CD14-positive monocyte (primary cell): ENCODE data around the gene UBR2. TPM values are rescaled to one million over a fixed set of nuclear protein-coding genes. Genes with fewer than 3 reads are reported as not detected.

Experiments used
- DNase-seq, 3 donors: peaks; one replicate each; pipeline ENCODE4 v3.0.0-alpha.2; 2011 to 2022
- H2AFZ ChIP-seq: 2 replicates; pipeline ENCODE4 v1.6.0; 2012; ENCODE audit warnings: mild to moderate bottlenecking, low read depth, low read length, inconsistent platforms; ENCODE audit not compliant: insufficient read depth, poor library complexity, severe bottlenecking
- H3K27ac ChIP-seq, 2 donors: 1 replicate in 1 of 2; 2 replicates in 1 of 2; pipeline ENCODE4 v1.5.1; 2012 to 2013; ENCODE audit warnings: low read length in 2 of 2, control low read depth in 1 of 2, inconsistent platforms in 1 of 2, low read depth in 1 of 2, mild to moderate bottlenecking in 1 of 2
- H3K27me3 ChIP-seq, 2 donors: one replicate each; pipeline versions ENCODE4 v1.6.0 to v1.6.1; 2011 to 2013; ENCODE audit warnings: low read length in 2 of 2; ENCODE audit not compliant: control insufficient read depth in 2 of 2, insufficient read depth in 2 of 2
- H3K36me3 ChIP-seq, 2 donors: replicated peaks in 1 of 2; 1 replicate in 1 of 2; 2 replicates in 1 of 2; pipeline versions ENCODE4 v1.5.1 to v1.6.1; 2012 to 2013; ENCODE audit warnings: low read length in 2 of 2, control low read depth in 1 of 2, inconsistent platforms in 1 of 2, mild to moderate bottlenecking in 1 of 2; ENCODE audit not compliant: insufficient read depth in 2 of 2, control insufficient read depth in 1 of 2
- H3K4me1 ChIP-seq, 2 donors: 1 replicate in 1 of 2; 2 replicates in 1 of 2; pipeline versions ENCODE4 v1.5.1 to v1.6.1; 2012 to 2013; ENCODE audit warnings: low read length in 2 of 2, control low read depth in 1 of 2, inconsistent platforms in 1 of 2, mild to moderate bottlenecking in 1 of 2, moderate library complexity in 1 of 2; ENCODE audit not compliant: insufficient read depth in 2 of 2, control insufficient read depth in 1 of 2
- H3K4me2 ChIP-seq: replicated peaks from 2 replicates; pipeline ENCODE3; 2012; ENCODE audit warnings: low read length, moderate library complexity, mild to moderate bottlenecking; ENCODE audit not compliant: poor library complexity, severe bottlenecking; ENCODE audit errors: extremely low read depth
- H3K4me3 ChIP-seq, 3 experiments: fragments of 200-600 bp in 1 of 3; sonication (generic) in 1 of 3; replicated peaks in 1 of 3; 1 replicate in 2 of 3; 2 replicates in 1 of 3; pipeline ENCODE4 v1.5.1; 2011 to 2013; ENCODE audit warnings: low read length in 3 of 3, mild to moderate bottlenecking in 3 of 3, control low read depth in 2 of 3, low read depth in 2 of 3, inconsistent platforms in 1 of 3, moderate library complexity in 1 of 3
- H3K79me2 ChIP-seq: 2 replicates; pipeline ENCODE4 v1.6.0; 2012; ENCODE audit warnings: mild to moderate bottlenecking, control low read depth, inconsistent platforms, low read length, moderate library complexity; ENCODE audit not compliant: insufficient read depth
- H3K9ac ChIP-seq: 2 replicates; pipeline ENCODE4 v1.6.0; 2017; ENCODE audit warnings: low read length, mild to moderate bottlenecking; ENCODE audit not compliant: insufficient read depth, poor library complexity, severe bottlenecking
- H3K9me3 ChIP-seq, 2 donors: replicated peaks in 1 of 2; 1 replicate in 1 of 2; 2 replicates in 1 of 2; pipeline versions ENCODE4 v1.5.1 to v1.6.1; 2012 to 2013; ENCODE audit warnings: low read length in 2 of 2, control low read depth in 1 of 2; ENCODE audit not compliant: control insufficient read depth in 1 of 2, insufficient read depth in 1 of 2
- H4K20me1 ChIP-seq: 2 replicates; pipeline ENCODE4 v1.6.0; 2012; ENCODE audit warnings: mild to moderate bottlenecking, low read length, control low read depth, moderate library complexity; ENCODE audit not compliant: insufficient read depth
- H3K27ac Mint-ChIP-seq, 7 donors: one replicate each; pipeline ENCODE4 v1.8.0; 2020; ENCODE audit warnings: mild to moderate bottlenecking in 7 of 7, mixed read lengths in 7 of 7, moderate library complexity in 6 of 7, inconsistent platforms in 2 of 7
- H3K27me3 Mint-ChIP-seq, 3 donors: one replicate each; pipeline ENCODE4 v1.8.0; 2021 to 2022; ENCODE audit warnings: low read depth in 3 of 3, mild to moderate bottlenecking in 3 of 3, mixed read lengths in 3 of 3, moderate library complexity in 3 of 3, inconsistent platforms in 1 of 3
- H3K36me3 Mint-ChIP-seq, 2 donors: one replicate each; pipeline ENCODE4 v1.8.0; 2020; ENCODE audit warnings: mixed read lengths in 2 of 2, inconsistent platforms in 1 of 2, mild to moderate bottlenecking in 1 of 2
- H3K4me1 Mint-ChIP-seq: one replicate; pipeline ENCODE4 v1.8.0; 2020; ENCODE audit warnings: mild to moderate bottlenecking, mixed read lengths
- H3K4me3 Mint-ChIP-seq, 2 donors: one replicate each; pipeline ENCODE4 v1.8.0; 2020; ENCODE audit warnings: mild to moderate bottlenecking in 2 of 2, mixed read lengths in 2 of 2, moderate library complexity in 1 of 2
- H3K9me3 Mint-ChIP-seq, 7 donors: one replicate each; pipeline ENCODE4 v1.8.0; 2020 to 2022; ENCODE audit warnings: mixed read lengths in 7 of 7, mild to moderate bottlenecking in 6 of 7, moderate library complexity in 6 of 7, inconsistent platforms in 2 of 7
- WGBS: methylation state at CpG from one replicate; pipeline ENCODE4 v1.1.5; 2013; ENCODE audit warnings: missing lambda C conversion rate; ENCODE audit not compliant: insufficient coverage; 5-methylcytosine and 5-hydroxymethylcytosine counted together
- intact Hi-C, 2 donors: fragments of 100-400 bp; cut with micrococcal nuclease; formaldehyde crosslinking; loops; one replicate each; pipeline versions ENCODE4 v1.15.0 to v1.15.1; 2023
- polyA plus RNA-seq, 3 donors: library from polyadenylated mRNA; depleted of rRNA in 1 of 3; unstranded in 2 of 3; stranded (reverse) in 1 of 3; fragments of 300-500 nt in 2 of 3; fragments of >200 nt in 1 of 3; fragmentation: Illumina TruSeq in 2 of 3; gene quantifications; 1 replicate in 2 of 3; 2 replicates in 1 of 3; pipeline ENCODE4 v1.2.3, GENCODE V29; 2012 to 2021
- TF ChIP-seq, protein P1 (sequence below): fragments of 200-600 bp; IDR thresholded peaks from one replicate; pipeline ENCODE4 v1.8.0; 2022; ENCODE audit warnings: antibody characterized with exemption, mild to moderate bottlenecking

UBR2 gene
- polyA plus RNA-seq, 3 donors, result 9.0 to 17.8 (median 12.8) TPM

DNA sequence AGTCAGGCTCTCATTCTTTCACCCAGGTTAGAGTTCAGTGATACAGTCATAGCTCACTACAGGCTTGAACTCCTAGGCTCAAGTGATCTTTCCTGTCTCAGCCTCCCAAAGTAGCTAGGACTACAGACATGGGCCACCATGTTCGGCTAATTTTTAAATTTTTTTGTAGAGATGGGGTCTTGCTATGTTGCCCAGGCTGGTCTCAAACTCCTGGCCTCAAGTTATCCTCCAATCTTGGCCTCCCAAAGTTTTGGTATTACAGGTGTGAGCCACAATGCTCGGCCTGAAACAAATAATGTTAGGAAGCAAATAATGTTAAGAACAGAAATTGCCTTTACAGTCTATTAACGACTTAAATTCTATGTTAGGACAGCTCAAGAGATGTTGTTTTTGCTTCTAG is 1.8 kb upstream of the UBR2 start:
- Mint-ChIP-seq H3K27ac (no peak overlapping the region), H3K9me3 (peaks cover 0 to 2% (median 0%) of the 10 kb centered on the region in 7 donors), H3K4me3 (no peak overlapping the region), H3K4me1 (peaks cover 23% of the 10 kb centered on the region), H3K27me3 (peaks cover 0 to 2% (median 0%) of the 10 kb centered on the region in 3 donors), H3K36me3 (peaks cover 3 to 9% of the 10 kb centered on the region in 2 donors)
- Histone ChIP-seq H3K4me1 (peaks cover 16 to 25% of the 10 kb centered on the region in 2 donors), H3K4me2 (no peak overlapping the region), H3K79me2 (peaks cover 32% of the 10 kb centered on the region), H3K4me3 (no peak overlapping the region), H2AFZ (no peak overlapping the region), H3K9ac (no peak overlapping the region), H3K27me3 (no peaks in the 10 kb centered on the region), H3K36me3 (no peaks in the 10 kb centered on the region), H4K20me1 (peaks cover 16% of the 10 kb centered on the region), H3K27ac (no peak overlapping the region), H3K9me3 (no peaks in the 10 kb centered on the region)
- DNase-seq, result no peak
- WGBS, result no CpG with 5 or more reads among the region's 3 CpGs
- TF ChIP-seq, protein P1, sequence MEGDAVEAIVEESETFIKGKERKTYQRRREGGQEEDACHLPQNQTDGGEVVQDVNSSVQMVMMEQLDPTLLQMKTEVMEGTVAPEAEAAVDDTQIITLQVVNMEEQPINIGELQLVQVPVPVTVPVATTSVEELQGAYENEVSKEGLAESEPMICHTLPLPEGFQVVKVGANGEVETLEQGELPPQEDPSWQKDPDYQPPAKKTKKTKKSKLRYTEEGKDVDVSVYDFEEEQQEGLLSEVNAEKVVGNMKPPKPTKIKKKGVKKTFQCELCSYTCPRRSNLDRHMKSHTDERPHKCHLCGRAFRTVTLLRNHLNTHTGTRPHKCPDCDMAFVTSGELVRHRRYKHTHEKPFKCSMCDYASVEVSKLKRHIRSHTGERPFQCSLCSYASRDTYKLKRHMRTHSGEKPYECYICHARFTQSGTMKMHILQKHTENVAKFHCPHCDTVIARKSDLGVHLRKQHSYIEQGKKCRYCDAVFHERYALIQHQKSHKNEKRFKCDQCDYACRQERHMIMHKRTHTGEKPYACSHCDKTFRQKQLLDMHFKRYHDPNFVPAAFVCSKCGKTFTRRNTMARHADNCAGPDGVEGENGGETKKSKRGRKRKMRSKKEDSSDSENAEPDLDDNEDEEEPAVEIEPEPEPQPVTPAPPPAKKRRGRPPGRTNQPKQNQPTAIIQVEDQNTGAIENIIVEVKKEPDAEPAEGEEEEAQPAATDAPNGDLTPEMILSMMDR, result no peak
- intact Hi-C loops, result no loop called here

- Histone ChIP-seq H4K20me1 (peaks cover 16% of the 10 kb centered on the region), H3K9me3 (no peaks in the 10 kb centered on the region), H3K27ac (no peak overlapping the region), H3K4me1 (peaks cover 22 to 34% of the 10 kb centered on the region in 2 donors), H3K79me2 (peaks cover 41% of the 10 kb centered on the region), H3K4me2 (no peak overlapping the region), H3K36me3 (no peaks in the 10 kb centered on the region), H3K9ac (no peak overlapping the region), H3K27me3 (no peaks in the 10 kb centered on the region), H2AFZ (no peak overlapping the region), H3K4me3 (no peak overlapping the region)
- H3K4me1 Mint-ChIP-seq, result peaks cover 26% of the 10 kb centered on the region
- intact Hi-C loops, result no loop called here
- H3K27me3 Mint-ChIP-seq, result peaks cover 0 to 2% (median 0%) of the 10 kb centered on the region in 3 donors
- H3K4me3 Mint-ChIP-seq, result no peak overlapping the region
- H3K9me3 Mint-ChIP-seq, result peaks cover 0 to 2% (median 0%) of the 10 kb centered on the region in 7 donors
- H3K27ac Mint-ChIP-seq, result peak overlapping the region in 1 of 7 donors; percentile 52
- TF ChIP-seq, protein P1, result no peak
- DNase-seq, result no peak
- H3K36me3 Mint-ChIP-seq, result peaks cover 5 to 12% of the 10 kb centered on the region in 2 donors
- 85% methylated on average over 4 of the region's 6 CpGs for WGBS
Observed at GRCh38 chr6:42562788-42563405, 932 bp upstream of the UBR2 start.
